GM12878 (cell line): ENCODE data around the gene INIP. TPM values are rescaled to one million over a fixed set of nuclear protein-coding genes. Genes with fewer than 3 reads are reported as not detected.

Source experiments
- ATF2 ChIP-seq: IDR thresholded peaks from 2 replicates; pipeline ENCODE4 v1.6.1; 2012; ENCODE audit warnings: low read length, inconsistent platforms
- BACH1 ChIP-seq: fragments of 450-650 bp; IDR thresholded peaks from 2 replicates; pipeline ENCODE4 v1.6.1; 2017; ENCODE audit warnings: mild to moderate bottlenecking, borderline replicate concordance
- CUX1 ChIP-seq: IDR thresholded peaks from 2 replicates; pipeline ENCODE4 v1.6.1; 2012; ENCODE audit warnings: improper control_type of control experiment, low read depth, low read length; ENCODE audit not compliant: insufficient replicate concordance
- EZH2 ChIP-seq: IDR thresholded peaks from 2 replicates; pipeline ENCODE4 v1.6.1; 2012; ENCODE audit warnings: low read depth, mild to moderate bottlenecking, control low read depth, inconsistent platforms, low read length, borderline replicate concordance; ENCODE audit not compliant: control insufficient read depth
- POLR2AphosphoS2 ChIP-seq: IDR thresholded peaks from 2 replicates; pipeline ENCODE4 v1.6.1; 2011; ENCODE audit warnings: low read depth, mild to moderate bottlenecking, low read length, improper control_type of control experiment, moderate library complexity
- PRDM15 ChIP-seq: fragments of 450-650 bp; formaldehyde crosslinking; IDR thresholded peaks from 2 replicates; pipeline ENCODE4 v1.4.0; 2020; ENCODE audit warnings: mild to moderate bottlenecking, moderate library complexity
- SP1 ChIP-seq: IDR thresholded peaks from one replicate; pipeline ENCODE4 v1.6.1; 2011; ENCODE audit warnings: low read depth, low read length
- ZBED1 ChIP-seq: IDR thresholded peaks from 2 replicates; pipeline ENCODE4 v1.6.1; 2016; ENCODE audit warnings: borderline replicate concordance
- polyA plus RNA-seq, 11 experiments: library from polyadenylated mRNA; depleted of rRNA in 4 of 11; unstranded in 6 of 11; stranded (reverse) in 5 of 11; fragments of >200 nt; fragmentation: Nextera tagmentation in 4 of 11; fragmentation: Illumina TruSeq in 1 of 11; extraction: Ambion mirVana in 4 of 11; extraction: Trizol in 1 of 11; gene quantifications; 1 replicate in 1 of 11; 2 replicates in 10 of 11; pipeline versions ENCODE4 v1.2.1 to v1.2.3, GENCODE V29; 2011 to 2016; ENCODE audit warnings: inconsistent platforms in 2 of 11, missing spikeins in 2 of 11, low read depth in 1 of 11
- total RNA-seq, 4 experiments: library from RNA; depleted of rRNA in 3 of 4; stranded (reverse); fragments of >200 nt in 3 of 4; fragmentation: Illumina TruSeq in 1 of 4; extraction: Trizol in 1 of 4; gene quantifications; 2 replicates each; pipeline versions ENCODE4 v1.2.1 to v1.2.3, GENCODE V29; 2013 to 2021

Gene INIP
- total and polyA plus RNA-seq, 10 of the 15 experiments (the other 5 are each of a cell fraction or from before 2014, with no cell fraction given) = 18.9 to 66.5 (median 37.7) TPM

- no peak for TF ChIP-seq PRDM15 (CRISPR knock-in tag)
- TF ChIP-seq BACH1 = no peak
- TF ChIP-seq EZH2 = no peak
- no peak for TF ChIP-seq SP1
- no peak for TF ChIP-seq ZBED1
- no peak for TF ChIP-seq CUX1
- TF ChIP-seq ATF2 = no peak
- no peak for TF ChIP-seq POLR2AphosphoS2
Measured at GRCh38 chr9:112760821-112761220, 42.9 kb upstream of the INIP start (continued).
